ENCODE measurements around the gene PLCXD1.
A peak's percentile ranks its signal among the peaks of the same experiment; 100 is the strongest.
"Not testable (repeated sequence)": the region's sequence is repeated elsewhere in the genome, so short reads cannot be mapped to it uniquely, and the experiment has no call there.

Gene PLCXD1

GRCh38 chrX:257054-257453 is 24.1 kb upstream of the PLCXD1 start:
- not testable (repeated sequence) for H3K36me3 ChIP-seq (ENCODE audit: control insufficient read depth, insufficient read depth, low read length); H3K27me3 ChIP-seq (ENCODE audit: control insufficient read depth, insufficient read depth, low read length); H3K9ac ChIP-seq (ENCODE audit: low read length); H3K9me3 ChIP-seq (ENCODE audit: control insufficient read depth, low read length); H3K4me3 ChIP-seq (ENCODE audit: low read length)
- H3K4me1 ChIP-seq (ENCODE audit: control insufficient read depth, insufficient read depth, low read length), result peaks cover 18% of the 10 kb centered on the region

- Histone ChIP-seq H3K27me3 (ENCODE audit: control insufficient read depth, insufficient read depth, low read length) (no peaks in the 10 kb centered on the region), H3K4me3 (ENCODE audit: low read length) (no peak overlapping the region), H3K4me1 (ENCODE audit: control insufficient read depth, insufficient read depth, low read length) (peaks cover 24% of the 10 kb centered on the region), H3K9me3 (ENCODE audit: control insufficient read depth, low read length) (no peaks in the 10 kb centered on the region), H3K36me3 (ENCODE audit: control insufficient read depth, insufficient read depth, low read length) (no peaks in the 10 kb centered on the region), H3K9ac (ENCODE audit: low read length) (no peak overlapping the region)
These were observed 23.4 kb upstream of the PLCXD1 start for GRCh38 chrX:257681-258289.

- Histone ChIP-seq H3K27me3 (ENCODE audit: control insufficient read depth, insufficient read depth, low read length) (no peaks in the 10 kb centered on the region), H3K9ac (ENCODE audit: low read length) (no peak overlapping the region), H3K4me1 (ENCODE audit: control insufficient read depth, insufficient read depth, low read length) (peaks cover 24% of the 10 kb centered on the region), H3K9me3 (ENCODE audit: control insufficient read depth, low read length) (no peaks in the 10 kb centered on the region), H3K4me3 (ENCODE audit: low read length) (no peak overlapping the region), H3K36me3 (ENCODE audit: control insufficient read depth, insufficient read depth, low read length) (no peaks in the 10 kb centered on the region)
These were observed 22.7 kb upstream of the PLCXD1 start for GRCh38 chrX:258291-259040.

- Histone ChIP-seq H3K9ac (ENCODE audit: low read length) (no peak overlapping the region), H3K9me3 (ENCODE audit: control insufficient read depth, low read length) (no peaks in the 10 kb centered on the region), H3K27me3 (ENCODE audit: control insufficient read depth, insufficient read depth, low read length) (no peaks in the 10 kb centered on the region), H3K4me1 (ENCODE audit: control insufficient read depth, insufficient read depth, low read length) (peaks cover 24% of the 10 kb centered on the region), H3K36me3 (ENCODE audit: control insufficient read depth, insufficient read depth, low read length) (no peaks in the 10 kb centered on the region), H3K4me3 (ENCODE audit: low read length) (no peak overlapping the region)
These were observed 21.4 kb upstream of the PLCXD1 start for GRCh38 chrX:259692-260355.

GRCh38 chrX:261167-261918 is 19.8 kb upstream of the PLCXD1 start:
- no peaks in the 10 kb centered on the region for H3K9me3 ChIP-seq (ENCODE audit: control insufficient read depth, low read length)
- H3K4me3 ChIP-seq (ENCODE audit: low read length), result peak overlapping the region; percentile 1
- H3K36me3 ChIP-seq (ENCODE audit: control insufficient read depth, insufficient read depth, low read length), result no peaks in the 10 kb centered on the region
- H3K9ac ChIP-seq (ENCODE audit: low read length), result peak overlapping the region; percentile 11
- H3K27me3 ChIP-seq (ENCODE audit: control insufficient read depth, insufficient read depth, low read length), result no peaks in the 10 kb centered on the region
- peaks cover 30% of the 10 kb centered on the region for H3K4me1 ChIP-seq (ENCODE audit: control insufficient read depth, insufficient read depth, low read length)

GRCh38 chrX:261919-262352 is 19.2 kb upstream of the PLCXD1 start:
- no peaks in the 10 kb centered on the region for H3K27me3 ChIP-seq (ENCODE audit: control insufficient read depth, insufficient read depth, low read length)
- peak overlapping the region; percentile 1 for H3K4me3 ChIP-seq (ENCODE audit: low read length)
- peaks cover 30% of the 10 kb centered on the region for H3K4me1 ChIP-seq (ENCODE audit: control insufficient read depth, insufficient read depth, low read length)
- H3K9me3 ChIP-seq (ENCODE audit: control insufficient read depth, low read length), result no peaks in the 10 kb centered on the region
- peak overlapping the region; percentile 11 for H3K9ac ChIP-seq (ENCODE audit: low read length)
- no peaks in the 10 kb centered on the region for H3K36me3 ChIP-seq (ENCODE audit: control insufficient read depth, insufficient read depth, low read length)

- peaks cover 30% of the 10 kb centered on the region for H3K4me1 ChIP-seq (ENCODE audit: control insufficient read depth, insufficient read depth, low read length)
- no peaks in the 10 kb centered on the region for H3K27me3 ChIP-seq (ENCODE audit: control insufficient read depth, insufficient read depth, low read length)
- H3K9ac ChIP-seq (ENCODE audit: low read length), result peak overlapping the region; percentile 55
These were observed 18.7 kb upstream of the PLCXD1 start for GRCh38 chrX:262381-262909.

GRCh38 chrX:264006-264405 is 17.2 kb upstream of the PLCXD1 start:
- not testable (repeated sequence) for H3K9me3 ChIP-seq (ENCODE audit: control insufficient read depth, low read length); H3K36me3 ChIP-seq (ENCODE audit: control insufficient read depth, insufficient read depth, low read length); H3K9ac ChIP-seq (ENCODE audit: low read length); H3K4me3 ChIP-seq (ENCODE audit: low read length); H3K27me3 ChIP-seq (ENCODE audit: control insufficient read depth, insufficient read depth, low read length)
- peaks cover 30% of the 10 kb centered on the region for H3K4me1 ChIP-seq (ENCODE audit: control insufficient read depth, insufficient read depth, low read length)

More at GRCh38 chrX:262381-262909, 18.7 kb upstream of the PLCXD1 start:
- H3K4me3 ChIP-seq (ENCODE audit: low read length), result peak overlapping the region; percentile 1
- H3K36me3 ChIP-seq (ENCODE audit: control insufficient read depth, insufficient read depth, low read length), result no peaks in the 10 kb centered on the region
- H3K9me3 ChIP-seq (ENCODE audit: control insufficient read depth, low read length), result no peaks in the 10 kb centered on the region

- H3K36me3 ChIP-seq (ENCODE audit: control insufficient read depth, insufficient read depth, low read length), result no peaks in the 10 kb centered on the region
- H3K4me3 ChIP-seq (ENCODE audit: low read length), result no peak overlapping the region
- H3K27me3 ChIP-seq (ENCODE audit: control insufficient read depth, insufficient read depth, low read length), result no peaks in the 10 kb centered on the region
- peaks cover 27% of the 10 kb centered on the region for H3K4me1 ChIP-seq (ENCODE audit: control insufficient read depth, insufficient read depth, low read length)
- H3K9me3 ChIP-seq (ENCODE audit: control insufficient read depth, low read length), result no peaks in the 10 kb centered on the region
- no peak overlapping the region for H3K9ac ChIP-seq (ENCODE audit: low read length)
These were observed 16.3 kb upstream of the PLCXD1 start for GRCh38 chrX:264634-265455.

- no peaks in the 10 kb centered on the region for H3K36me3 ChIP-seq (ENCODE audit: control insufficient read depth, insufficient read depth, low read length)
- H3K9ac ChIP-seq (ENCODE audit: low read length), result no peak overlapping the region
- H3K27me3 ChIP-seq (ENCODE audit: control insufficient read depth, insufficient read depth, low read length), result no peaks in the 10 kb centered on the region
These were observed 15.7 kb upstream of the PLCXD1 start for GRCh38 chrX:265502-265901.

GRCh38 chrX:267771-268261 is 13.4 kb upstream of the PLCXD1 start:
- Histone ChIP-seq H3K4me1 (ENCODE audit: control insufficient read depth, insufficient read depth, low read length) (peaks cover 7% of the 10 kb centered on the region), H3K4me3 (ENCODE audit: low read length) (no peak overlapping the region)

More at GRCh38 chrX:265502-265901, 15.7 kb upstream of the PLCXD1 start:
- H3K4me3 ChIP-seq (ENCODE audit: low read length), result no peak overlapping the region
- peaks cover 24% of the 10 kb centered on the region for H3K4me1 ChIP-seq (ENCODE audit: control insufficient read depth, insufficient read depth, low read length)
- H3K9me3 ChIP-seq (ENCODE audit: control insufficient read depth, low read length), result no peaks in the 10 kb centered on the region

More at GRCh38 chrX:267771-268261, 13.4 kb upstream of the PLCXD1 start:
- Histone ChIP-seq H3K9me3 (ENCODE audit: control insufficient read depth, low read length) (no peaks in the 10 kb centered on the region), H3K27me3 (ENCODE audit: control insufficient read depth, insufficient read depth, low read length) (no peaks in the 10 kb centered on the region), H3K36me3 (ENCODE audit: control insufficient read depth, insufficient read depth, low read length) (no peaks in the 10 kb centered on the region), H3K9ac (ENCODE audit: low read length) (no peak overlapping the region)

Measured in mucosa of stomach (tissue), 1 donor.